ENCODE data around the gene CENPE.
A peak's percentile ranks its signal among the peaks of the same experiment; 100 is the strongest.
"Not testable (repeated sequence)": the region's sequence is repeated elsewhere in the genome, so short reads cannot be mapped to it uniquely, and the experiment has no call there.

CENPE gene, protein sequence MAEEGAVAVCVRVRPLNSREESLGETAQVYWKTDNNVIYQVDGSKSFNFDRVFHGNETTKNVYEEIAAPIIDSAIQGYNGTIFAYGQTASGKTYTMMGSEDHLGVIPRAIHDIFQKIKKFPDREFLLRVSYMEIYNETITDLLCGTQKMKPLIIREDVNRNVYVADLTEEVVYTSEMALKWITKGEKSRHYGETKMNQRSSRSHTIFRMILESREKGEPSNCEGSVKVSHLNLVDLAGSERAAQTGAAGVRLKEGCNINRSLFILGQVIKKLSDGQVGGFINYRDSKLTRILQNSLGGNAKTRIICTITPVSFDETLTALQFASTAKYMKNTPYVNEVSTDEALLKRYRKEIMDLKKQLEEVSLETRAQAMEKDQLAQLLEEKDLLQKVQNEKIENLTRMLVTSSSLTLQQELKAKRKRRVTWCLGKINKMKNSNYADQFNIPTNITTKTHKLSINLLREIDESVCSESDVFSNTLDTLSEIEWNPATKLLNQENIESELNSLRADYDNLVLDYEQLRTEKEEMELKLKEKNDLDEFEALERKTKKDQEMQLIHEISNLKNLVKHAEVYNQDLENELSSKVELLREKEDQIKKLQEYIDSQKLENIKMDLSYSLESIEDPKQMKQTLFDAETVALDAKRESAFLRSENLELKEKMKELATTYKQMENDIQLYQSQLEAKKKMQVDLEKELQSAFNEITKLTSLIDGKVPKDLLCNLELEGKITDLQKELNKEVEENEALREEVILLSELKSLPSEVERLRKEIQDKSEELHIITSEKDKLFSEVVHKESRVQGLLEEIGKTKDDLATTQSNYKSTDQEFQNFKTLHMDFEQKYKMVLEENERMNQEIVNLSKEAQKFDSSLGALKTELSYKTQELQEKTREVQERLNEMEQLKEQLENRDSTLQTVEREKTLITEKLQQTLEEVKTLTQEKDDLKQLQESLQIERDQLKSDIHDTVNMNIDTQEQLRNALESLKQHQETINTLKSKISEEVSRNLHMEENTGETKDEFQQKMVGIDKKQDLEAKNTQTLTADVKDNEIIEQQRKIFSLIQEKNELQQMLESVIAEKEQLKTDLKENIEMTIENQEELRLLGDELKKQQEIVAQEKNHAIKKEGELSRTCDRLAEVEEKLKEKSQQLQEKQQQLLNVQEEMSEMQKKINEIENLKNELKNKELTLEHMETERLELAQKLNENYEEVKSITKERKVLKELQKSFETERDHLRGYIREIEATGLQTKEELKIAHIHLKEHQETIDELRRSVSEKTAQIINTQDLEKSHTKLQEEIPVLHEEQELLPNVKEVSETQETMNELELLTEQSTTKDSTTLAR (N-terminal part only)

DNA sequence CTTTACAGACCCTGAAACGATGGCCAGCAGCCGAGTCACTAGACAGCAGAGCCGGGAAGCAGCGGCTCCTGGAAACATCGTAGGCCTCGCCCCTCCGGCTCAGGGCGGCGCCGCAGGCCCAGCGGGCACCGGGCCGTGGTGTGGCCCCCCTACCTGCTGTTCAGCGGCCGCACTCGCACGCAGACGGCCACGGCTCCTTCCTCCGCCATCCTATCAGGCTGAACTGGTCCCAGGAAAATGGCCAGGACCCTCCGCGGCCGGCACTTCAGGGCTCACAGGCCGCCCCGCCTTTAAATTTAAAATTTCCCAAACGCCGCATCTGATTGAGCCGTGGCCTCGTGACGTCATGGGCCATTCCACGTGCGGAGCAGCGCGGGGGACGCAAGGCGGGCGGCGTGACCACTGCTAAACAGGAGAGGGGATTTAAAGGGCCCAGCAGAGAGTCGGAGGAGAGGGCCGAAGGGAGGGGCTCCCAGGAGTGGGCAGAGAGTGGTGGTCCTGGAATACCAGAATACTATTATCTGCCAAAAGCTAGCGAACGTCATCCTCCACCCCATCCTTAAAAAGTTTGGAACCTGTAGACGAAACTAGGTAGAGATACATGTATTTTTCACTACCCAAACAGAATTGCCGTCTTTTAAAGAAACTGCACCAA is at the start of gene CENPE:
CENPE (minus strand) TSS at position 233 of the 655 bp plus-strand sequence; CDS start at position 209, 24 bp downstream.
- peak; percentile 87 for DNase-seq (ENCODE audit: low spot score)

- no peak for DNase-seq (ENCODE audit: low spot score)
Observed at GRCh38 chr4:103244251-103244650, 46.1 kb upstream of the CENPE start.

DNA sequence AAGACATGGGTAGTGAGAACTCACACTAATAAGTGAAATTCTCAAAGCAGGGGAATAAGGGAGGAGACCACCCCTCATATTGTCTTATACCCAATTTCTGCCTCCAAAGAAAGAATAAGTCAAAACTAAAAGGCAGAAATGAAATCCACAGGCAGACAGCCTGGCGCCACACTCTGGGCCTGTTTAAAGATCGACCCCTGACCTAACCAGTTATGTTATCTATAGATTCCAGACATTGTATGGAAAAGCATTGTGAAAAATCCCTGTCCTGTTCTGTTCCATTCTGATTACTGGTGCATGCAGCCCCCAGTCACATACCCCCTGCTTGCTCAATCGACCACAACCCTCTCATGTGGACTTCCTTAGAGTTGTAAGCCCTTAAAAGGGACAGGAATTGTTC is 32.8 kb upstream of the CENPE start:
- DNase-seq (ENCODE audit: low spot score): not testable (repeated sequence)

DNA sequence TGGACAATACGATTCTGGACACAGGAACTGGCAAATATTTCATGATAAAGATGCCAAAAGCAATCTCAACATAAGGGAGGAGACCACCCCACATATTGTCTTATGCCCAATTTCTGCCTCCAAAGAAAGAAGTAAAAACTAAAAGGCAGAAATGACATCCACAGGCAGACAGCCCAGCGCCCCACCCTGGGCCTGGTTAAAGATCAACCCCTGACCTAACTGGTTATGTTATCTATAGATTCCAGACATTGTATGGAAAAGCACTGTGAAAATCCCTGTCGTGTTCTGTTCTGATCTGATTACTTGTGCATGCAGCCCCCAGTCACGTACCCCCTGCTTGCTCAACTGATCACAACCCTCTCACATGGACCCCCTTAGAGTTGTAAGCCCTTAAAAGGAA is 25.4 kb upstream of the CENPE start:
- not testable (repeated sequence) for DNase-seq (ENCODE audit: low spot score)

- no peak for DNase-seq (ENCODE audit: low spot score)
Observed at GRCh38 chr4:103207673-103208072, 9.5 kb upstream of the CENPE start.

DNA sequence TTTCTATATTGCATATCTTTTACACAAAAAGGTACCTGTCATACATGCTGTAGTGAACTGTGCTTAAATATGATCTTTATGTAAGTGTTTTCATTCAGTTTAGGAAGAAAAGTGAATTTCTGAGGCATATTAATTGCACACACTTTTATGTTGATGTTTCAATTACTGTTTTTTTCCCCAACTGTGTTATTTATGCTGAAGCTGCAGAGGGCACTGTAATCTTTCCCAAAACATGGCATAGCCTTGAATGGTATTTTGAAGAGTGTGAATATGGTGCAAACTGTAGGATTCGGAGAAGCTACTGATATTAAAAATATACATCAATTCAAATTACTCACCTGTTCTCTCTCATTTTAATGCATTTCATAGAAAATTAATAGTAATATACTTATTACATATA is 6.0 kb upstream of the CENPE start:
- DNase-seq (ENCODE audit: low spot score): peak; percentile 4

DNA sequence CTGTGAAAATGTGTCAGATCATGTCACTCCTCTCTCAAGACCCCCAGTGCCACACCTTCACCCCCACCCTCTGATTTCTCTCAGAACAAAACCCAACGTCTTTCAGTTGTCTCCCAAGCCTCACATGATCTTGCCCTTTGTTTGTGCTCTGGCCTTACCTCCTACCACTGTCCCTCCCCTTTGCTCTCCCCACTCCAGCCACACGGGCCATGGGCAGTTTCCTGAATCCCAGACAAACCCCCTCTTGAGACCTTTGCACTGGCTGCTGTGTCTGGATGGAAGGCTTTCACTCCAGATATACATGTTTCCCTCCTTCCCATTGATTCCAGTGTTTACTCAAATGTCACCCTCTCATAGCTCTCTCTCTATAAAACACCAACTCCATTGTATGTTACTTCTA is 3.6 kb upstream of the CENPE start:
- DNase-seq (ENCODE audit: low spot score): no peak

- no peak for DNase-seq (ENCODE audit: low spot score)
Observed at GRCh38 chr4:103201253-103201652, 3.1 kb upstream of the CENPE start.

DNA sequence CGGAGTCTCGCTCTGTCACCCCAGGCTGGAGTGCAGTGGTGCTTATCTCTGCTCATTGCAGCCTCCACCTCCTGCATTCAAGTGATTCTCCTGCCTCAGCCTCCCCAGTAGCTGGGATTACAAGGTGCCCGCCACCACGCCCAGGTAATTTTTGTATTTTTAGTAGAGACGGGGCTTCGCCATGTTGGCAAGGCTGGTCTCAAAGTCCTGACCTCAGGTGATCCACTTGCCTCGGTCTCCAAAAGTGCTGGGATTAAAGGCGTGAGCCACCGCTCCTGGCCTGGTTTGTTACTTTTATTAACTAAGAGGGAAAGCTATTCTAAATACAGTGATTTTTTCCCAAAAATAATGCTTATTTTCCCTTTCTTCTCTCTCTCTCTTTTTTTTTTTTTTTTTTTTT is 866 bp upstream of the CENPE start:
- DNase-seq (ENCODE audit: low spot score): no peak

GRCh38 chr4:103197765-103198110 is 405 bp downstream of the CENPE start:
- DNase-seq (ENCODE audit: low spot score): peak; percentile 42

DNA sequence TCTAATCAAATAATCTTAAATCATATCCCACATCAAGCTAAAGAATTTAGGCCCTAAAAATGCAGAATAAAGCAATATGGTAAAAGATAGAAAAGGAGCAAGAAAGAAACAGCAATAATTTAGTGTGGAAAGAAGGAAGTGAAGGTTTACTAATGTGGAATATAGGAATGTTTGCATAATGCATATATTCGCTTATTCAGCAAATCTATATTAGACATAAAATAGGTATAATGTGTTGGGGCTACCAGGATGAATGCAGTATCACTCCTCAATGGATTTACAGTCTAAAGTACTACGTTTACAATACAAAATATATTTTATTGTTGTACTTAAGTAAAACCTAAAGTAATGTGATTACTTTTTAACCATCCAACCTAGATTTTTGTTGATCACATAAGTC is 4.7 kb downstream of the CENPE start:
- DNase-seq (ENCODE audit: low spot score): no peak

- DNase-seq (ENCODE audit: low spot score): no peak
Observed at GRCh38 chr4:103171006-103171405, 27.1 kb downstream of the CENPE start.

DNA sequence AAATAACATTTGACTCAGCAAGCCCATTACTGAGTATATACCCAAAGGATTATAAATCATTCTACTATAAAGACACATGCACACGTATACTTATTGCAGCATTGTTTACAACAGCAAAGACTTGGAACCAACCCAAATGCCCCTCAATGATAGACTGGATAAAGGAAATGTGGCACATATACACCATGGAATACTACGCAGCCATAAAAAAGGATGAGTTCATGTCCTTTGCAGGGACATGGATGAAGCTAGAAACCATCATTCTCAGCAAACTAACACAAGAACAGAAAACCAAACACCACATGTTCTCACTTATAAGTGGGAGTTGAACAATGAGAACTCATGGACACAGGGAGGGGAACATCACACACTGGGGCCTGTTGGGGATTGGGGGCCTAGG is 28.4 kb downstream of the CENPE start:
- DNase-seq (ENCODE audit: low spot score): not testable (repeated sequence)

- no peak for DNase-seq (ENCODE audit: low spot score)
Observed at GRCh38 chr4:103168993-103169392, 29.1 kb downstream of the CENPE start.

DNA sequence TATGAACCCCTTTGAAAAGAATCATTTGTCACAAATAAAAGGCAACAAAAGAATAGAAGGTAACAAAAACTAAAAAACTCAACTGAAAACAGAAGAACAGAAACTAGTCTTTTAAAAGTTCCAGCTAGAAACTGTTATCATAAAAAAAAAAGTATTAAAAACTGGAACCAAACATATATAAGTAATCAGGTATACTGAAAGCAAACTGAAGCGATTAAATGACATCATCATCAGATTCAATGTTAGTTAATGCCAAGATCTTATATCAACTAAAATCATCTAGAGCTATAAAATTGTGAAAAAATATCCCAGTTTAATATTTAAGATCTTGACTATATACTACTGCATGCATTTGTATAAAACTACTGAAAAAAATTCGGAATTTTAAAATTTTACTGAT is 36.0 kb downstream of the CENPE start:
- no peak for DNase-seq (ENCODE audit: low spot score)

GRCh38 chr4:103158760-103159159 is 39.4 kb downstream of the CENPE start:
- DNase-seq (ENCODE audit: low spot score): no peak

- no peak for DNase-seq (ENCODE audit: low spot score)
Observed at GRCh38 chr4:103156106-103156505, 42.0 kb downstream of the CENPE start.

- no peak for DNase-seq (ENCODE audit: low spot score)
Observed at GRCh38 chr4:103152381-103152780, 45.8 kb downstream of the CENPE start.

GRCh38 chr4:103150677-103151076 is 47.5 kb downstream of the CENPE start:
- DNase-seq (ENCODE audit: low spot score): peak; percentile 33

- DNase-seq (ENCODE audit: low spot score): no peak
Observed at GRCh38 chr4:103144926-103145325, 53.2 kb downstream of the CENPE start.

DNA sequence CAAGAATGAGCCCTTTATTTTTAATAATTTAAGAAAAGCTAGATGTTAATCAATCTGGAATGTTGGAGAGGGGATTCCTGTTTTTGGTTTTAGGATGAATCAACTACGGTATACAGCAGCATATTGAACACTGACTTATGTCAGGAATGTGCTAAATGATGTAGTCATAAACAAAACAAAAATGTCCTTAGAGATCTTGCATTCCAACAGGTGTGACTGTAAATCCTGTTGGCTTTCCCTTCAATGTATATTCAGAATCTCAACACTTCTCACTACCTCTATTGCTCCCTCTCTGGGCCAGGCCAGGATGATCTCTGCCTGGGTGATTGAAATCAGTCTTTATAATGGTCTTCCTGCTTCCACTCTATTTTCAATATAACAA is 60.7 kb downstream of the CENPE start:
- DNase-seq (ENCODE audit: low spot score): peak; percentile 48
